H1 (cell line): ENCODE measurements around the gene MXD4. TPM values are rescaled to one million over a fixed set of nuclear protein-coding genes. Genes with fewer than 3 reads are reported as not detected.

Experiments
- POLR2A ChIP-seq, 2 experiments: IDR thresholded peaks; 1 replicate in 1 of 2; 2 replicates in 1 of 2; pipeline ENCODE4 v1.6.1; 2011; ENCODE audit warnings: low read depth in 2 of 2, low read length in 2 of 2, mild to moderate bottlenecking in 2 of 2; ENCODE audit errors: control extremely low read depth in 1 of 2
- SIRT6 ChIP-seq: IDR thresholded peaks from one replicate; pipeline ENCODE4 v1.7.1; 2012; ENCODE audit warnings: low read length, inconsistent platforms
- polyA plus RNA-seq, 7 experiments: library from polyadenylated mRNA; depleted of rRNA in 3 of 7; stranded (reverse) in 5 of 7; unstranded in 2 of 7; fragments of >200 nt in 5 of 7; fragments of 200-250 nt in 2 of 7; gene quantifications; 1 replicate in 5 of 7; 2 replicates in 1 of 7; 4 replicates in 1 of 7; pipeline versions ENCODE4 v1.2.1 to v1.2.3, GENCODE V29; 2011 to 2013; ENCODE audit warnings: missing spikeins in 2 of 7, mixed read lengths in 2 of 7
- total RNA-seq: library from RNA; stranded (reverse); fragmentation: NEBNext Ultra II Directional; extraction: Animal tissue kit (Norgen Biotek cat#: 25700); gene quantifications from 2 replicates; pipeline ENCODE4 v1.2.1, GENCODE V29; 2021

MXD4 gene
- total and polyA plus RNA-seq, 2 of the 8 experiments (the other 6 are each of a cell fraction or from before 2014, with no cell fraction given) = 18.0 to 20.8 TPM

DNA sequence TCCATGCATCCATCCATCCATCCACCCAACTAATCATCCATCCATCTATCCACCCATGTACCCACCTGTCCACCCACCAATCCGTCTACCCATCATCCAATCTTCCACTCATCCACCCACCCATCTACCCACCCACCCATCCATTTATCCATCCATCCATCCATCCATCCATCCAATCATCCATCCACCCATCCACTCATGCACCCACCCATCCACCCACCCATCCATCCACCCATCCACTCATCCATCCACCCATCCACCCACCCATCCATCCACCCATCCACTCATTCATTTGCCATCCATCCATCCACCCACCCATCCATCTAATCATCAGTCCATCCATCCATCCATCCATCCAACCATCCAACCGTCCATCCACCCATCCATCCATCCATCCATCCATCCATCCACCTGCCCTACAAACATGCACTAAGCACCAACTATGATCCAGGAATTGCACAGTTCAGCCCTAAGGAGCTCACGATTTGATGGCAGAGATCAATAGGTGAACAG is 21.3 kb upstream of the MXD4 start (continued):
- TF ChIP-seq POLR2A (IDR thresholded peaks at IDR 0.05; ENCODE audit: control extremely low read depth in 1 of 2, low read depth in 2 of 2, low read length in 2 of 2) = no peak
- TF ChIP-seq SIRT6 = no peak
